CD4-positive, alpha-beta memory T cell (primary cell): ENCODE data around the gene GALNT17. TPM values are rescaled to one million over a fixed set of nuclear protein-coding genes. Genes with fewer than 3 reads are reported as not detected.
A peak's percentile ranks its signal among the peaks of the same experiment; 100 is the strongest.

Experiments used
- CTCF ChIA-PET: fragments of 350-600 bp; sonication (Branson Sonifier 250); formaldehyde crosslinking; loops from one replicate; lab custom pipeline; 2021; ENCODE audit warnings: inconsistent platforms; ENCODE audit not compliant: partially characterized antibody; lab: Charles Lee
- POLR2A ChIA-PET: fragments of 350-600 bp; sonication (Branson Sonifier 250); formaldehyde crosslinking; loops from one replicate; lab custom pipeline; 2021; ENCODE audit not compliant: partially characterized antibody; lab: Charles Lee
- DNase-seq, 5 donors: peaks; one replicate each; pipeline versions ENCODE4 v3.0.0 to v3.0.0-alpha.2; 2020 to 2022; ENCODE audit warnings: mixed read lengths in 1 of 5
- H3K27ac ChIP-seq: one replicate; pipeline ENCODE4 v1.7.0; 2013; ENCODE audit warnings: low read depth, low read length
- H3K27me3 ChIP-seq: 2 replicates; pipeline ENCODE4 v1.7.0; 2013; ENCODE audit warnings: mild to moderate bottlenecking, low read length, moderate library complexity; ENCODE audit not compliant: insufficient read depth
- H3K36me3 ChIP-seq: 2 replicates; pipeline ENCODE4 v1.7.0; 2013; ENCODE audit warnings: mild to moderate bottlenecking, low read length, moderate library complexity; ENCODE audit not compliant: insufficient read depth
- H3K4me1 ChIP-seq: 2 replicates; pipeline ENCODE4 v1.7.0; 2013; ENCODE audit warnings: mild to moderate bottlenecking, low read length, moderate library complexity; ENCODE audit not compliant: insufficient read depth
- H3K4me3 ChIP-seq, 2 donors: one replicate each; pipeline ENCODE4 v1.7.0; 2013; ENCODE audit warnings: low read length in 2 of 2, mild to moderate bottlenecking in 1 of 2
- H3K9me3 ChIP-seq, 2 donors: one replicate each; pipeline ENCODE4 v1.7.0; 2013; ENCODE audit warnings: low read length in 2 of 2, control low read depth in 1 of 2; ENCODE audit not compliant: control insufficient read depth in 1 of 2
- H3K27ac Mint-ChIP-seq, 7 donors: one replicate each; pipeline ENCODE4 v1.8.0; 2020 to 2021; ENCODE audit warnings: mixed read lengths in 7 of 7, mild to moderate bottlenecking in 6 of 7, inconsistent platforms in 3 of 7, moderate library complexity in 3 of 7
- H3K27me3 Mint-ChIP-seq, 2 donors: one replicate each; pipeline ENCODE4 v1.8.0; 2020 to 2021; ENCODE audit warnings: mixed read lengths in 2 of 2
- H3K36me3 Mint-ChIP-seq, 2 donors: one replicate each; pipeline ENCODE4 v1.8.0; 2020 to 2021; ENCODE audit warnings: mixed read lengths in 2 of 2, inconsistent platforms in 1 of 2, mild to moderate bottlenecking in 1 of 2
- H3K4me1 Mint-ChIP-seq, 4 donors: one replicate each; pipeline ENCODE4 v1.8.0; 2020 to 2021; ENCODE audit warnings: mixed read lengths in 4 of 4, mild to moderate bottlenecking in 1 of 4
- H3K4me3 Mint-ChIP-seq, 8 donors: one replicate each; pipeline ENCODE4 v1.8.0; 2020 to 2021; ENCODE audit warnings: mixed read lengths in 8 of 8, mild to moderate bottlenecking in 7 of 8, moderate library complexity in 6 of 8, inconsistent platforms in 3 of 8
- H3K9me3 Mint-ChIP-seq, 8 donors: one replicate each; pipeline ENCODE4 v1.8.0; 2020 to 2021; ENCODE audit warnings: mixed read lengths in 8 of 8, mild to moderate bottlenecking in 5 of 8, inconsistent platforms in 3 of 8, moderate library complexity in 1 of 8
- intact Hi-C: fragments of 100-400 bp; cut with micrococcal nuclease; formaldehyde crosslinking; loops from one replicate; pipeline ENCODE4 v1.15.1; 2023
- polyA plus RNA-seq, 2 donors: library from polyadenylated mRNA; unstranded; fragments of 300-500 nt; fragmentation: Illumina TruSeq; gene quantifications; one replicate each; pipeline ENCODE4 v1.2.3, GENCODE V29; 2021
- total RNA-seq, 2 experiments: library from RNA; stranded (reverse); gene quantifications; one replicate each; pipeline ENCODE4 v1.2.3, GENCODE V29; 2021

Gene GALNT17
- total and polyA plus RNA-seq, 4 experiments from 2014 or later = not detected

- POLR2A ChIA-PET = no interaction called here
- no peaks in the 10 kb centered on the region for H3K4me1 Mint-ChIP-seq
- no peak for DNase-seq
- H3K27ac Mint-ChIP-seq = no peak overlapping the region
- Histone ChIP-seq H3K9me3 (no peaks in the 10 kb centered on the region), H3K4me1 (no peaks in the 10 kb centered on the region), H3K4me3 (no peak overlapping the region), H3K27ac (no peak overlapping the region), H3K27me3 (no peaks in the 10 kb centered on the region), H3K36me3 (no peaks in the 10 kb centered on the region)
- intact Hi-C loops = no loop called here
- no peaks in the 10 kb centered on the region for H3K36me3 Mint-ChIP-seq
- H3K9me3 Mint-ChIP-seq = peaks cover 0 to 13% (median 7%) of the 10 kb centered on the region in 8 donors
- H3K4me3 Mint-ChIP-seq = no peak overlapping the region
- CTCF ChIA-PET = no interaction called here
- H3K27me3 Mint-ChIP-seq = no peaks in the 10 kb centered on the region
Measured at GRCh38 chr7:71497256-71497946, 365.5 kb downstream of the GALNT17 start.

- no peak overlapping the region for H3K4me3 ChIP-seq
- DNase-seq = no peak
- no peaks in the 10 kb centered on the region for H3K4me1 ChIP-seq
- no peaks in the 10 kb centered on the region for H3K9me3 ChIP-seq
- no peak overlapping the region for H3K27ac Mint-ChIP-seq
- no peaks in the 10 kb centered on the region for H3K36me3 Mint-ChIP-seq
- intact Hi-C loops = no loop called here
- ChIA-PET CTCF (no interaction called here), POLR2A (no interaction called here)
- no peak overlapping the region for H3K4me3 Mint-ChIP-seq
- H3K9me3 Mint-ChIP-seq = peaks cover 0 to 18% (median 8%) of the 10 kb centered on the region in 8 donors
- H3K4me1 Mint-ChIP-seq = no peaks in the 10 kb centered on the region
- H3K27me3 Mint-ChIP-seq = peaks cover 0 to 3% of the 10 kb centered on the region in 2 donors
- H3K27me3 ChIP-seq = no peaks in the 10 kb centered on the region
- H3K36me3 ChIP-seq = no peaks in the 10 kb centered on the region
- no peak overlapping the region for H3K27ac ChIP-seq
Measured at GRCh38 chr7:71498381-71498780, 366.4 kb downstream of the GALNT17 start.

GRCh38 chr7:71504697-71505441, 372.9 kb downstream of the GALNT17 start:
- H3K36me3 ChIP-seq = no peaks in the 10 kb centered on the region
- H3K27ac ChIP-seq = no peak overlapping the region
- Mint-ChIP-seq H3K4me3 (peak overlapping the region in 1 of 8 donors; percentile 3), H3K36me3 (no peaks in the 10 kb centered on the region), H3K4me1 (no peaks in the 10 kb centered on the region), H3K27me3 (peaks cover 0 to 3% of the 10 kb centered on the region in 2 donors), H3K9me3 (peaks cover 0 to 20% (median 12%) of the 10 kb centered on the region in 8 donors), H3K27ac (no peak overlapping the region)
- no peak for DNase-seq
- no peak overlapping the region for H3K4me3 ChIP-seq
- intact Hi-C loops = no loop called here
- H3K9me3 ChIP-seq = no peaks in the 10 kb centered on the region
- no peaks in the 10 kb centered on the region for H3K27me3 ChIP-seq
- no peaks in the 10 kb centered on the region for H3K4me1 ChIP-seq
- POLR2A ChIA-PET = no interaction called here
- CTCF ChIA-PET = no interaction called here

- Mint-ChIP-seq H3K9me3 (peaks cover 0 to 14% (median 8%) of the 10 kb centered on the region in 8 donors), H3K27ac (no peak overlapping the region), H3K27me3 (peaks cover 0 to 4% of the 10 kb centered on the region in 2 donors), H3K4me3 (no peak overlapping the region), H3K4me1 (no peaks in the 10 kb centered on the region), H3K36me3 (no peaks in the 10 kb centered on the region)
- H3K27me3 ChIP-seq = no peaks in the 10 kb centered on the region
- no peak overlapping the region for H3K27ac ChIP-seq
- no peaks in the 10 kb centered on the region for H3K9me3 ChIP-seq
- POLR2A ChIA-PET = no interaction called here
- no peaks in the 10 kb centered on the region for H3K4me1 ChIP-seq
- no peaks in the 10 kb centered on the region for H3K36me3 ChIP-seq
- DNase-seq = no peak
- intact Hi-C loops = no loop called here
- CTCF ChIA-PET = no interaction called here
- H3K4me3 ChIP-seq = no peak overlapping the region
Measured at GRCh38 chr7:71506822-71507221, 374.9 kb downstream of the GALNT17 start.

- DNase-seq = no peak
- POLR2A ChIA-PET = no interaction called here
- intact Hi-C loops = no loop called here
- no peaks in the 10 kb centered on the region for H3K4me1 ChIP-seq
- H3K27ac ChIP-seq = no peak overlapping the region
- H3K4me3 Mint-ChIP-seq = no peak overlapping the region
- CTCF ChIA-PET = no interaction called here
- peaks cover 0 to 2% of the 10 kb centered on the region in 2 donors for H3K27me3 Mint-ChIP-seq
- no peaks in the 10 kb centered on the region for H3K9me3 ChIP-seq
- H3K4me3 ChIP-seq = no peak overlapping the region
- no peaks in the 10 kb centered on the region for H3K4me1 Mint-ChIP-seq
- no peak overlapping the region for H3K27ac Mint-ChIP-seq
- H3K36me3 Mint-ChIP-seq = no peaks in the 10 kb centered on the region
- no peaks in the 10 kb centered on the region for H3K27me3 ChIP-seq
- peaks cover 0 to 10% (median 9%) of the 10 kb centered on the region in 8 donors for H3K9me3 Mint-ChIP-seq
- no peaks in the 10 kb centered on the region for H3K36me3 ChIP-seq
Measured at GRCh38 chr7:71507680-71508602, 376.0 kb downstream of the GALNT17 start.

- no peak overlapping the region for H3K4me3 ChIP-seq
- H3K9me3 ChIP-seq = no peaks in the 10 kb centered on the region
- Mint-ChIP-seq H3K27me3 (peaks cover 0 to 1% of the 10 kb centered on the region in 2 donors), H3K4me3 (no peak overlapping the region), H3K4me1 (no peaks in the 10 kb centered on the region), H3K36me3 (no peaks in the 10 kb centered on the region), H3K9me3 (peaks cover 0 to 17% (median 9%) of the 10 kb centered on the region in 8 donors), H3K27ac (no peak overlapping the region)
- no peaks in the 10 kb centered on the region for H3K36me3 ChIP-seq
- no peaks in the 10 kb centered on the region for H3K27me3 ChIP-seq
- CTCF ChIA-PET = no interaction called here
- intact Hi-C loops = no loop called here
- H3K4me1 ChIP-seq = no peaks in the 10 kb centered on the region
- no peak overlapping the region for H3K27ac ChIP-seq
- DNase-seq = no peak
- POLR2A ChIA-PET = no interaction called here
Measured at GRCh38 chr7:71509381-71509780, 377.4 kb downstream of the GALNT17 start.

GRCh38 chr7:71511361-71511807, 379.4 kb downstream of the GALNT17 start:
- Mint-ChIP-seq H3K27me3 (peaks cover 0 to 1% of the 10 kb centered on the region in 2 donors), H3K27ac (no peak overlapping the region), H3K9me3 (peaks cover 0 to 26% (median 7%) of the 10 kb centered on the region in 8 donors), H3K4me1 (no peaks in the 10 kb centered on the region), H3K4me3 (no peak overlapping the region), H3K36me3 (no peaks in the 10 kb centered on the region)
- H3K27me3 ChIP-seq = no peaks in the 10 kb centered on the region
- no peaks in the 10 kb centered on the region for H3K9me3 ChIP-seq
- H3K36me3 ChIP-seq = no peaks in the 10 kb centered on the region
- intact Hi-C loops = no loop called here
- CTCF ChIA-PET = no interaction called here
- POLR2A ChIA-PET = no interaction called here
- no peaks in the 10 kb centered on the region for H3K4me1 ChIP-seq
- H3K27ac ChIP-seq = no peak overlapping the region
- no peak for DNase-seq
- no peak overlapping the region for H3K4me3 ChIP-seq
